OCI-LY7 (cell line): ENCODE measurements around the gene LEAP2.

Source experiments
- CTCF ChIP-seq: fragments of 200-600 bp; sonication (generic); conservative IDR thresholded peaks from 2 replicates; pipeline ENCODE4 v1.5.1; 2014; ENCODE audit warnings: mild to moderate bottlenecking, antibody characterized with exemption, low read length, moderate library complexity, mixed read lengths
- EZH2phosphoT487 ChIP-seq: fragments of 200-600 bp; sonication (generic); IDR thresholded peaks from 2 replicates; pipeline ENCODE4 v1.6.1; 2018; ENCODE audit warnings: low read depth, borderline replicate concordance, mild to moderate bottlenecking, mixed run types, antibody characterized with exemption, low read length, moderate library complexity, mixed read lengths

GRCh38 chr5:132883261-132883834 is 9.9 kb downstream of the LEAP2 start:
- TF ChIP-seq CTCF = peak; percentile 85
- TF ChIP-seq EZH2phosphoT487 = no peak
